H1 (cell line): ENCODE data around the gene GPX7. TPM values are rescaled to one million over a fixed set of nuclear protein-coding genes. Genes with fewer than 3 reads are reported as not detected.

Experiments
- CTCF ChIA-PET: fragments of 300-600 bp; sonication (Branson Sonifier 250); formaldehyde crosslinking; loops from one replicate; lab custom pipeline; 2021; ENCODE audit not compliant: partially characterized antibody; lab: Charles Lee
- POLR2A ChIA-PET: fragments of 300-600 bp; sonication (Branson Sonifier 250); formaldehyde crosslinking; loops from one replicate; lab custom pipeline; 2021; ENCODE audit warnings: inconsistent platforms; ENCODE audit not compliant: partially characterized antibody; lab: Charles Lee
- DNase-seq, 2 experiments: peaks; one replicate each; pipeline versions ENCODE4 v3.0.0 to v3.0.0-alpha.2; 2010 to 2022; ENCODE audit warnings: low spot score in 2 of 2, low read depth in 1 of 2, mixed read lengths in 1 of 2
- FAIRE-seq: peaks from 2 replicates; lab custom pipeline; 2011; peaks lifted over from hg19 to GRCh38; lab: Jason Lieb, UNC
- H2AFZ ChIP-seq: 2 replicates; pipeline ENCODE4 v1.8.1; 2012; ENCODE audit warnings: low read length, inconsistent platforms
- H2AK5ac ChIP-seq: 2 replicates; pipeline ENCODE4 v1.6.1; 2013; ENCODE audit warnings: low read depth, low read length
- H2BK120ac ChIP-seq: replicated peaks from 2 replicates; pipeline ENCODE3; 2013; ENCODE audit warnings: low read depth, low read length, inconsistent platforms
- H2BK12ac ChIP-seq: 2 replicates; pipeline ENCODE4 v1.6.1; 2013; ENCODE audit warnings: low read depth, low read length
- H2BK15ac ChIP-seq: 2 replicates; pipeline ENCODE4 v1.6.1; 2013; ENCODE audit warnings: low read length
- H2BK20ac ChIP-seq: 2 replicates; pipeline ENCODE4 v1.6.1; 2013; ENCODE audit warnings: low read length
- H2BK5ac ChIP-seq: 2 replicates; pipeline ENCODE4 v1.6.1; 2013; ENCODE audit warnings: low read depth, low read length
- H3K14ac ChIP-seq: 2 replicates; pipeline ENCODE4 v1.6.1; 2013; ENCODE audit warnings: inconsistent platforms; ENCODE audit not compliant: insufficient read length
- H3K18ac ChIP-seq: 2 replicates; pipeline ENCODE4 v1.6.1; 2013; ENCODE audit warnings: low read length; ENCODE audit errors: extremely low read depth
- H3K23ac ChIP-seq: 2 replicates; pipeline ENCODE4 v1.6.1; 2013; ENCODE audit warnings: inconsistent platforms; ENCODE audit not compliant: insufficient read length
- H3K23me2 ChIP-seq: 2 replicates; pipeline ENCODE4 v1.6.1; 2013; ENCODE audit warnings: low read depth, low read length
- H3K27ac ChIP-seq: 2 replicates; pipeline ENCODE4 v1.6.1; 2011; ENCODE audit warnings: low read depth, low read length, inconsistent platforms
- H3K27me3 ChIP-seq, 4 experiments: replicated peaks in 1 of 4; 1 replicate in 1 of 4; 2 replicates in 3 of 4; pipeline versions ENCODE4 v1.6.1 to v1.8.1; 2011 to 2013; ENCODE audit warnings: low read length in 3 of 4, mild to moderate bottlenecking in 3 of 4, inconsistent platforms in 2 of 4, mixed read lengths in 2 of 4, moderate library complexity in 1 of 4; ENCODE audit not compliant: control insufficient read depth in 3 of 4, insufficient read depth in 3 of 4; ENCODE audit errors: extremely low read depth in 1 of 4
- H3K36me3 ChIP-seq, 4 experiments: 2 replicates each; pipeline versions ENCODE4 v1.6.1 to v1.8.1; 2011 to 2013; ENCODE audit warnings: mild to moderate bottlenecking in 4 of 4, low read length in 3 of 4, moderate library complexity in 2 of 4, control low read depth in 1 of 4, inconsistent platforms in 1 of 4; ENCODE audit not compliant: insufficient read depth in 4 of 4, control insufficient read depth in 2 of 4
- H3K4ac ChIP-seq: replicated peaks from 2 replicates; pipeline ENCODE3; 2013; ENCODE audit warnings: low read length, low read depth, mixed read lengths, inconsistent platforms; ENCODE audit not compliant: insufficient read length
- H3K4me1 ChIP-seq, 4 experiments: replicated peaks in 1 of 4; 1 replicate in 1 of 4; 2 replicates in 3 of 4; pipeline versions ENCODE4 v1.6.1 to v1.8.1; 2011 to 2013; ENCODE audit warnings: low read length in 3 of 4, inconsistent platforms in 2 of 4, mixed read lengths in 1 of 4; ENCODE audit not compliant: insufficient read depth in 4 of 4, control insufficient read depth in 3 of 4
- H3K4me2 ChIP-seq, 2 experiments: 2 replicates each; pipeline versions ENCODE4 v1.6.1 to v1.8.1; 2011 to 2013; ENCODE audit warnings: low read depth in 2 of 2, low read length in 2 of 2, control low read depth in 1 of 2, inconsistent platforms in 1 of 2, mild to moderate bottlenecking in 1 of 2; ENCODE audit not compliant: insufficient read depth in 1 of 2
- H3K4me3 ChIP-seq, 4 experiments: fragments of 200-600, 300-600 bp in 1 of 4; sonication (generic), shearing (Covaris generic), sonication (Bioruptor Twin) in 1 of 4; 2 replicates each; pipeline versions ENCODE4 v1.5.1 to v1.8.1; 2011 to 2016; ENCODE audit warnings: low read length in 4 of 4, low read depth in 3 of 4, control low read depth in 2 of 4, inconsistent platforms in 2 of 4, mild to moderate bottlenecking in 2 of 4, mixed read lengths in 1 of 4, moderate library complexity in 1 of 4; ENCODE audit not compliant: insufficient read depth in 2 of 4; ENCODE audit errors: extremely low read depth in 1 of 4
- H3K56ac ChIP-seq: replicated peaks from 2 replicates; pipeline ENCODE3; 2013; ENCODE audit warnings: low read depth, mild to moderate bottlenecking, mixed read lengths, low read length, inconsistent platforms; ENCODE audit not compliant: insufficient read length
- H3K79me1 ChIP-seq: 2 replicates; pipeline ENCODE4 v1.6.1; 2013; ENCODE audit warnings: low read depth, low read length, control low read depth
- H3K79me2 ChIP-seq, 2 experiments: 2 replicates each; pipeline versions ENCODE4 v1.6.1 to v1.8.1; 2012 to 2013; ENCODE audit warnings: low read length in 2 of 2, mild to moderate bottlenecking in 2 of 2, inconsistent platforms in 1 of 2; ENCODE audit not compliant: insufficient read depth in 2 of 2, control insufficient read depth in 1 of 2
- H3K9ac ChIP-seq, 4 experiments: replicated peaks in 1 of 4; 1 replicate in 1 of 4; 2 replicates in 3 of 4; pipeline versions ENCODE4 v1.6.1 to v1.8.1; 2011 to 2013; ENCODE audit warnings: low read depth in 3 of 4, low read length in 3 of 4, control low read depth in 2 of 4, mild to moderate bottlenecking in 2 of 4, moderate library complexity in 2 of 4, inconsistent platforms in 1 of 4; ENCODE audit errors: extremely low read depth in 1 of 4
- H3K9me3 ChIP-seq, 2 experiments: 2 replicates each; pipeline versions ENCODE4 v1.6.1 to v1.8.1; 2012 to 2013; ENCODE audit warnings: mild to moderate bottlenecking in 2 of 2, moderate library complexity in 2 of 2, control low read depth in 1 of 2, inconsistent platforms in 1 of 2, low read depth in 1 of 2, low read length in 1 of 2, mixed read lengths in 1 of 2; ENCODE audit not compliant: insufficient read depth in 2 of 2
- H4K20me1 ChIP-seq, 2 experiments: replicated peaks in 1 of 2; 2 replicates each; pipeline versions ENCODE3 to v1.8.1; 2011 to 2013; ENCODE audit warnings: inconsistent platforms in 2 of 2, low read length in 2 of 2, mild to moderate bottlenecking in 1 of 2; ENCODE audit not compliant: insufficient read depth in 2 of 2, control insufficient read depth in 1 of 2
- H4K5ac ChIP-seq: 2 replicates; pipeline ENCODE4 v1.6.1; 2013; ENCODE audit warnings: low read length, low read depth, mixed read lengths, inconsistent platforms; ENCODE audit not compliant: insufficient read length
- H4K8ac ChIP-seq: 2 replicates; pipeline ENCODE4 v1.8.0; 2013; ENCODE audit warnings: mild to moderate bottlenecking, moderate library complexity, low read length, inconsistent platforms; ENCODE audit not compliant: insufficient read depth; ENCODE audit errors: extremely low read depth
- H4K91ac ChIP-seq: replicated peaks from 2 replicates; pipeline ENCODE3; 2013; ENCODE audit warnings: low read length, mixed read lengths, inconsistent platforms; ENCODE audit not compliant: insufficient read length
- ATF2 ChIP-seq: IDR thresholded peaks from 2 replicates; pipeline ENCODE4 v1.6.1; 2012; ENCODE audit warnings: low read length, inconsistent platforms
- CEBPB ChIP-seq: IDR thresholded peaks from 2 replicates; pipeline ENCODE4 v1.6.1; 2012; ENCODE audit warnings: low read depth, low read length
- E2F6 ChIP-seq: IDR thresholded peaks from 2 replicates; pipeline ENCODE4 v1.6.1; 2012; ENCODE audit warnings: inconsistent platforms
- EP300 ChIP-seq, 2 experiments: IDR thresholded peaks; 1 replicate in 1 of 2; 2 replicates in 1 of 2; pipeline ENCODE4 v1.6.1; 2011 to 2012; ENCODE audit warnings: low read depth in 2 of 2, low read length in 2 of 2, mild to moderate bottlenecking in 2 of 2, borderline replicate concordance in 1 of 2, inconsistent platforms in 1 of 2, moderate library complexity in 1 of 2
- HDAC6 ChIP-seq: IDR thresholded peaks from one replicate; pipeline ENCODE4 v1.7.1; 2012; ENCODE audit warnings: low read depth, mild to moderate bottlenecking, inconsistent platforms, low read length, moderate library complexity
- KDM5A ChIP-seq: fragments of 200-600 bp; IDR thresholded peaks from 2 replicates; pipeline ENCODE4 v1.7.1; 2012; ENCODE audit warnings: mild to moderate bottlenecking, low read length, inconsistent platforms, mixed read lengths
- RAD21 ChIP-seq, 2 experiments: IDR thresholded peaks in 1 of 2; conservative IDR thresholded peaks in 1 of 2; 2 replicates each; pipeline ENCODE4 v1.6.1; 2011; ENCODE audit warnings: low read depth in 2 of 2, low read length in 2 of 2, improper control_type of control experiment in 1 of 2, inconsistent platforms in 1 of 2, mild to moderate bottlenecking in 1 of 2, moderate library complexity in 1 of 2
- SRF ChIP-seq: IDR thresholded peaks from 2 replicates; pipeline ENCODE4 v1.6.1; 2011; ENCODE audit warnings: mild to moderate bottlenecking, low read depth, low read length, moderate library complexity
- TAF1 ChIP-seq: IDR thresholded peaks from 2 replicates; pipeline ENCODE4 v1.6.1; 2011; ENCODE audit warnings: mild to moderate bottlenecking, low read depth, low read length
- TAF7 ChIP-seq: optimal IDR thresholded peaks from 2 replicates; pipeline ENCODE3; 2011; ENCODE audit warnings: low read depth, mild to moderate bottlenecking, inconsistent platforms, low read length, moderate library complexity, borderline replicate concordance
- YY1 ChIP-seq: IDR thresholded peaks from 2 replicates; pipeline ENCODE4 v1.6.1; 2011; ENCODE audit warnings: low read depth, mild to moderate bottlenecking, low read length
- WGBS, 2 experiments: shearing (Covaris generic) in 1 of 2; methylation state at CpG; one replicate each; pipeline versions ENCODE4 v1.1.6 to v1.1.7; 2013 to 2015; ENCODE audit warnings: low lambda C conversion rate in 2 of 2, mixed read lengths in 2 of 2, inconsistent platforms in 1 of 2, low coverage in 1 of 2, missing lambda C conversion rate in 1 of 2; ENCODE audit not compliant: insufficient replicate concordance in 2 of 2, insufficient coverage in 1 of 2, insufficient read length in 1 of 2; ENCODE audit errors: extremely low coverage in 1 of 2, missing lambda C conversion rate in 1 of 2; 5-methylcytosine and 5-hydroxymethylcytosine counted together
- polyA plus RNA-seq, 7 experiments: library from polyadenylated mRNA; depleted of rRNA in 3 of 7; stranded (reverse) in 5 of 7; unstranded in 2 of 7; fragments of >200 nt in 5 of 7; fragments of 200-250 nt in 2 of 7; gene quantifications; 1 replicate in 5 of 7; 2 replicates in 1 of 7; 4 replicates in 1 of 7; pipeline versions ENCODE4 v1.2.1 to v1.2.3, GENCODE V29; 2011 to 2013; ENCODE audit warnings: missing spikeins in 2 of 7, mixed read lengths in 2 of 7
- total RNA-seq: library from RNA; stranded (reverse); fragmentation: NEBNext Ultra II Directional; extraction: Animal tissue kit (Norgen Biotek cat#: 25700); gene quantifications from 2 replicates; pipeline ENCODE4 v1.2.1, GENCODE V29; 2021

The GPX7 gene
- total and polyA plus RNA-seq, 2 of the 8 experiments (the other 6 are each of a cell fraction or from before 2014, with no cell fraction given): 13.0 to 37.5 TPM

GRCh38 chr1:52637946-52638345, 35.8 kb downstream of the GPX7 start:
- Histone ChIP-seq H2AK5ac (no peak overlapping the region), H3K27me3 (peaks cover 12 to 21% (median 19%) of the 10 kb centered on the region in 4 experiments), H3K4ac (no peak overlapping the region), H2BK120ac (no peak overlapping the region), H4K5ac (no peak overlapping the region), H3K9ac (no peak overlapping the region), H3K36me3 (no peaks in the 10 kb centered on the region), H4K8ac (no peak overlapping the region; the same call in 1 of the 2 replicates), H4K20me1 (no peaks in the 10 kb centered on the region), H2AFZ (no peak overlapping the region), H3K27ac (no peak overlapping the region), H3K4me1 (peaks cover 0 to 4% (median 1%) of the 10 kb centered on the region in 4 experiments; a peak in 3 of 7 replicates), H3K18ac (no peak overlapping the region), H2BK15ac (no peak overlapping the region), H3K4me2 (no peak overlapping the region), H3K79me2 (no peaks in the 10 kb centered on the region), H4K91ac (no peak overlapping the region), H3K79me1 (no peaks in the 10 kb centered on the region), H3K56ac (no peak overlapping the region), H3K14ac (no peak overlapping the region), H2BK20ac (no peak overlapping the region), H2BK5ac (no peak overlapping the region), H3K23ac (no peak overlapping the region), H3K9me3 (no peaks in the 10 kb centered on the region), H3K23me2 (peaks cover 7% of the 10 kb centered on the region; the same call in 1 of the 2 replicates), H3K4me3 (no peak overlapping the region), H2BK12ac (0 out of 2 replicates have a peak overlapping the region, but pooled peaks have one; percentile 43)
- DNase-seq: no peak
- ChIA-PET CTCF (interaction anchor here (1.5 kb wide), 1 partner anchor 12 kb away, joined by 3 read pairs; no protein-coding TSS in a partner anchor), POLR2A (no interaction called here)
- no peak for FAIRE-seq
- WGBS, 2 experiments: 92% methylated on average over 4 of the region's 4 CpGs; no CpG with 5 or more reads in 1 of the 2 experiments
- TF ChIP-seq HDAC6: no peak
- TF ChIP-seq KDM5A: no peak
- no peak for TF ChIP-seq YY1
- no peak for TF ChIP-seq CEBPB
- TF ChIP-seq RAD21 (IDR thresholded peaks at IDR 0.05 in 1 of 2, conservative IDR thresholded peaks at IDR 0.05 in 1 of 2; ENCODE audit: low read depth in 2 of 2, low read length in 2 of 2): no peak
- no peak for TF ChIP-seq E2F6
- TF ChIP-seq ATF2: no peak
- no peak for TF ChIP-seq TAF7
- no peak for TF ChIP-seq TAF1
- no peak for TF ChIP-seq EP300 (IDR thresholded peaks at IDR 0.05; ENCODE audit: borderline replicate concordance in 1 of 2, low read depth in 2 of 2, low read length in 2 of 2)
- no peak for TF ChIP-seq SRF
